ENCODE data around the gene CACNB2.
"Not testable (repeated sequence)": the region's sequence is repeated elsewhere in the genome, so short reads cannot be mapped to it uniquely, and the experiment has no call there.

The CACNB2 gene

DNA sequence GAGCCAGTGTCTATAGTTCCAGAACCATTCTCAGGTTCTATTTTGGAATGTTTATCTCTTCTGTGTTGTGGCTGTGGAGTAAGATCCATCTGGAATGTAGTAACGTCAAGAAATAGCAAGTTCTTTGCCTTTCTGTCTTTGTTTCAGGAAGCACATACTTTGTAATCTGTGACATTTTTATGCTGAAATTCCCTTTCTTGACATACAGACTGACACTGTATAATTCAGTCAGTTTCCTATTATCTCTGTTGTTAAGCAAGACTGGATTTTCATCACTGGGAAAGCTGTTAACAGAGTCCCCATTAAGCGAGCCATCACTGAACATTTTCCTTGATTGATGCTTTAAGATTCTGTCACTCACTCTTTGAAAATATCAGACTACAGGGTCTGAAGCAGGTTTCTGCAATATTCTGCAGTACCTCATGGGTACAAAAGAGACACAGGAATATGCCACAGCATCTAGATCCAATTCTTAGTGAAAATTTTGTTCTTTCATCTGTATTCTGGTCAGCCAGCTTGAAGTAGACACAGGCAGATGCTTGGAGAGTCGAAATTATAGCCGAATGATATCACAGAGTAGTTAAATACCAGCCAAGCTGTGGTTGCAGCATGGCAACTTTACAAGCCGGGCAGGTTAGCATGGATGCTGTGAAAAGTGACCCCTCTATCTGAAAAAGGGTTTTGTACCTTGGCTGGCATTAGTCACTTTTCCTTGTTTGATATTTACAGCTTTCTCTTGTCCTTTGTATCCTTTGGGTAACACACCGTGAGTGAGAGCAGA lies 62.6 kb downstream of the CACNB2 start:
- no peak for DNase-seq (ENCODE audit: low spot score)

DNA sequence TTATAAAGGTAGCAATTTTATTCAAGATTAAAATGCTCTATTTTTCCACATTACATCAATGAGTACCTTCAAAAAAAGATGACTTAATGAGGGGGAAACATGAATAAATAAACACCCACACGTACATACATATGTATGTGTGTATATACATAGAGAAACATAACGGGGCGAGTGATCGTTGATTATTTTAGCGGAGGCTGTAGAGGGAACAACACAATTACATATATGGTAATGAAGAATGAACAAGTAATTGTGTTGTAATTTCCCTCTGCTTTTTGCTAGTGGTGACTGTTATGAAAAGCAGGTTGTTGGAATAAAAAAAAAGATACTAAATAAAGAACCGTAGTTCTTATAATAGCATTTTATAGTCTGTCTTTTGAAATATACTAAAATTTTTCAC lies 63.2 kb downstream of the CACNB2 start:
- no peak for DNase-seq (ENCODE audit: low spot score)

DNA sequence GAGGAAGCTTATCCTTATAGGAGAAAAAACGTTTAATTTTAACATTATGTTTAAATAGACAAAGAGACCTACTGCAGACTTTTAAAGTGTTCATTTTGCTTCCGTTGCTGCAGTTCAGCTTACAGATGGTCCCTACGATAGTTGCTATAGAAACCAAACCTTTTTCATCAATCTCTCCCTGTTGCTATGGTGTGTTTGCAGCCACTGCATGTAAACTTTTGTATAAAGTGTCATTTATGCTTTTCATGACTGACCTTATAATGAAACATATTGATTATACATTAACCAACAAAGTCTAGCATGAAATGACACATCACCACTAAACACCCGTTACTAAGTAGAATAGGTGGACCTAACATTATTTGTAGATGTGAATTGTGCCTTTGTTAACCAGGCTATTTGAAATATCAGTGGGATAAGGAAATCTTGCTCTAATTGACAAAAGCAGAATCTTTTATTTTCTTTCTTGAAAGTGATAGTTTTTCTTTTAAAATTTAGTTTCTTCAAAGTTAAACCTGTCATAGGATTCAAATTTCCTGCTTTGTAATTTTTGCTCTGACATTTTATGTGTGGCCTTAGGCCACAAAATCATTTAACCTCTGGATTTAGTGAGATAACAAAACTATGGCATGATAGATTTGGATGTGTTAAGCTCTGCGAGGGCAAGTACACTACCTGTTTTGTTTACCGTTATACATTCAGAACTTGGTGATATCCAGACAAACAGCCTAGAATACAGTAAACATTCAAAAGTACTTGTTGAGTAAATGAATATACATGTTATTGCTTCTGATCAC lies 64.0 kb downstream of the CACNB2 start:
- no peak for DNase-seq (ENCODE audit: low spot score)

DNA sequence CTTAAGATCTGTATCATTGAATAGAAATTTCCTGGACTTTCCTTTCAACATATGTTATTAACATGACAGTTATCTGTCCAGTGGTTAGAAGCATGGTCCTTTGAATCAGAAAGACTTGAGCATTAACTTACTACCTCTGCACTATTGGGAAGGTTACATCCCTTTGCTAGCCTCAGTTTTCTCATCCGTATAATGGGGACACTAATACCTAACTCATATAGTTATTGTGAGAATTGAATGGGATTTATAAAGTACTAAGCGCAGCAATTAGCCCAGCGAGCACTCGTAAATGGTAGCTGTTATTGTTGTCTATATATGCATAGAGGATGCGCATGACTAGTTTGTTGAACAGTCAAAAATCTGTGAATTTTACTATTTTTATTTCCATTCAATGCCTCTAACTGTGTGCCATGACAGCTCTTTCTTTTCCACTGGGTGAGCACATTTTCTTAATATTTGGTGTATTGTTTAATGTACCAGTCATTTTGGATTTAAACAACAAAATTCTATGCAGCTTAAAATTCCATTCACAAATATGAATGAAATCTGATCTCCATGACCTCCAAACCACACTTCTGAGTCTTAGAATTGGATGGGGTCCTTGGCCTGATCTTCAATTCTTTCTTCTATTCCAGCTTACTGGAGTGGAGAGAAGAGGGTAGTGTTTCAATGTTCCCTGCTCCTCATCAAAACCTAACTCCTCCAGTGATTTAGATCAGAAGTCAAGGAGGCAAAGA lies 65.0 kb downstream of the CACNB2 start:
- DNase-seq (ENCODE audit: low spot score) = no peak

DNA sequence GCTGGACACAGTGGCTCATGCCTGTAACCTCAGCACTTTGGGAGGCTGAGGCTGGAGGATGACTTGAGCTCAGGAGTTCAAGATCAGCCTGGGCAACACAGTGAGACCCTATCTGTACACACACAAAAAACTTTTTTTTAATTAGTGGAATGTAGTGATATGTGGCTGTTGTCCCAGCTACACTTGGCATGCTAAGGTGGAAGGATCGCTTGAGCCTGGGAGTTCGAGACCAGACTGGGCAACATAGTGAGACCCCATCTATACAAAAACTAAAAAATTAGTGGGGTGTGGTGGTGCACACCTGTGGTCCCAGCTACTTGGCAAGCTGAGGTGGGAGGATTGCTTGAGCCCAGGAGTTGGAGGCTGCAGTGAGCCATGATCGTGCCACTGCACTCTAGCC lies 68.0 kb downstream of the CACNB2 start:
- not testable (repeated sequence) for DNase-seq (ENCODE audit: low spot score)

DNA sequence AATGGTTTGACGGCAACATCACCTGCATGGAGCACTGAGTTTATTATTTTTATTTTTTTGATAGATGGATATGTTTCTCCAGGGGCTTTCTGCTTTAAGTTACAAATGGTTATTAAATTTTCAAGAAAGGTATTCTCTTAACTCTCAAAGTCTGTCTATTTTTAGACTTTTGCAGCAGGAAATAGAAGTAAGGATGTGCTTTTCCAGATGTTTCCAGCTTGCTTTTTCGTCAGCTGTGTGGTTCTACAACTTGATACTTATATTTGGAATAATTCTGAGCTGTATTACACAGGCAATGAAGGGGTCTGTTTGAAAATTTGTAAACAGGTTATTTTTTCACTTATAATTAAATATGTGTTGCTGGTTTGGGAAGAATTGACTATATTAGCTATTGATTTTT lies 69.0 kb downstream of the CACNB2 start:
- no peak for DNase-seq (ENCODE audit: low spot score)

DNA sequence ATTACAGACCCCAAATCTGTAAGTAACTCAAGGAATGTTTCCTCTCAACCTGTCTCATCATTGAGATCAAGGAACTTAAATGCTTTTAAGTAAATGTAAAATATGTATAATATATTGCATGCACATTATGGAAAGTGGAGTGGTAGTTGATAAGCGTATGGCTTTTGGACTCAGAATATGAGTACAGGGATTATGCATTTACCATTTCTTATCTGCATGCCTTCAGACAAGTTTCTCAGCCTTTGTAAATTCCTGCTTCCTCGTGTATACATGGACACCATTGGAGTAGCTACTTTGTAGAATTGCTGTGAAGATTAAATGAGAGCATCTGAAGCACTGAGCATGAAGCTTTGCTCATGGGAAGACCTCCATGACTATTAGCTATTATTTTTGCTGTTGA lies 70.5 kb downstream of the CACNB2 start:
- DNase-seq (ENCODE audit: low spot score) = no peak

DNA sequence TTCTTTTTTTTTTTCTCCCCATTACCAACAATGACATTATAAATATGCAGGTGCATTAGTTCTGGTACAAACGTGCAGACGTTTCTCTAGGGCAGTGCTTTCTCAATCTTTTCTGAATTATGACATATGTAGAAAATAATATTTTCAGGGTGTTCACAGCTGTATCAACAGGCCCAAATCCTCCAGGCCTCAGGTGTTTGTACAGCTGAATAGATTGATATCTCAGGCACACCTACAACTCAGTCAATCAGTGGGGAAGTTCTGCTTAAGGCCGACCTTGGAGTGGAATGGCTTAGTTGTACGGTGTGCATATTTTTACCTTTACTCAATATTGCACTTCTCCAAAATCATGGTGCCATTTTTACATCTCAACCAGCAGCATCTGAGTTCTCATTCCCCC lies 71.6 kb downstream of the CACNB2 start:
- DNase-seq (ENCODE audit: low spot score) = no peak

DNA sequence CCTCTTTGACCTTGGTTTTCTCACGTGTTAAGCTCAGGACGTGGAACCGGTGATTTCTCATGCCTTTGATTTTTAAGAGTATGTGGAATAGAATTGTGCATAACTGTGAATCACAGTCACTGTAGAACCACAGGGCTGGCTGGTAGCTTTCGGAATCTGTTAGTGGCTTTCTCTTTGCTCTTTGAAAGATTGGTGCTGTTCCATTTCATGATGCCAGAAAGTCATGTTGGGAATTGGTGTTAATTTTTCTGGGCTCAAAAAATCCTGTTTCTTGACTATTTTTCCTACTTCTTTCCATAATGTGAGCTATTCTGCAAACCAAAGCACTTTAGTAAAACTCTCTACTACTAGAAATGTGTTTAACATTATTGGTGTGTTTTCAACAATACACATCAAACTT lies 73.0 kb downstream of the CACNB2 start:
- DNase-seq (ENCODE audit: low spot score) = no peak

DNA sequence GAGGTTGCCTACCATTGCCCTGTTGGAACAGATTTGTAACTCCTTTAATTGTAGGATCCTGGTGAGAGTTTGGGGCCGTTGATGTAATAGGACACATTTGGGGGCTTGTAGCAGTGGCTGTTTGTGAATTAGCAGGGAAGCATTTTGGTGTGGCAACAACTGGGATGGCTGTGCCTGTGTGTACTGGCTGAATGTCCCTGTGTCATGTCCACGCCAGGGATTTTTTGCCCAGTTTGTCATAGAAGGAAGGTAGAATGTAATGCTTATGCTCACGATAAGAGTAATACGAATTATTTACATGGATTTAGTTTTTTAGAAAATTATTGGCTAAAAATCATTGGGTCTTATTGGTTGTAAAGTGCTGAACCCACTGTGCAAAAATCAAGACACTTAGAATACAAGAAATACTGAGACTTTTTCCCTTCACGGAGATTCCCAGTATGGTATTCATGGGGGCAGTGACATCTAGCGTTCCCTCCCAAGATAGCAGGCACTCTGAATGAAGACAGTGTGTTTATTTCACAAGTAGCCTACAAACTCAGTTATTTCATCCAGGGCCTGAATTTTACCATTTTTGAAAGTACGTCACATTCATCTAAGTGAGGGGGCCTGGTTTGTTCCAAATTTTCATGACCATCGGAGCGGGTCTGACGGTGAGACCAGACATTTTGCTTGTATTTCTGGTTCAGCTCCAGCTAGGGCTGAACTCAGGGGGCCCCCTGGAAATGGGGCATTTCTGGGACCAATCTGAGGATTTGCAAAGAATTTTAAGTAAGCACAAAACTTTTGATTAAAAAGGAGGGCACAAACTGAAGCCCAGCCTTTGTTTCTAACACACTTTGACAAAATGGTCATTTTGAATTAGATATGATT lies 74.7 kb downstream of the CACNB2 start:
- DNase-seq (ENCODE audit: low spot score) = peak; percentile 23

DNA sequence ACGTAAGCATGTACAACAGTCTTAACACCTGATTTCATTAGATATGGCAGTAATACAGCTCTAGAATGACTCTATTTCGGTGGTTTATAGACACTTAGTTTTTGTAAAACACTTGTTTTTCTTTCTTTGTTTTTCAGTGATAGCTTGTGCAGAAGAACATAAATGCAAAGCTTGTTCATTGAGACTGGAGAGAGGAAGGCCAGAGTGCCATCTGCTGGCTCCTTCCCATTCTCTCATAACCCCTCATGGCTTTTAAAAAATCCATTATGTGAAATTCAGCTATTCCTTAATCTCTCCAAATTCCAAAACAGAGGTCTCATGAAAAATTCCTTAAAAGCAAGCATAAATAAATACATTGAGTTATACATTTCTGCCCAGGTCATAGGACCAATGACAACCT lies 76.3 kb downstream of the CACNB2 start:
- no peak for DNase-seq (ENCODE audit: low spot score)

DNA sequence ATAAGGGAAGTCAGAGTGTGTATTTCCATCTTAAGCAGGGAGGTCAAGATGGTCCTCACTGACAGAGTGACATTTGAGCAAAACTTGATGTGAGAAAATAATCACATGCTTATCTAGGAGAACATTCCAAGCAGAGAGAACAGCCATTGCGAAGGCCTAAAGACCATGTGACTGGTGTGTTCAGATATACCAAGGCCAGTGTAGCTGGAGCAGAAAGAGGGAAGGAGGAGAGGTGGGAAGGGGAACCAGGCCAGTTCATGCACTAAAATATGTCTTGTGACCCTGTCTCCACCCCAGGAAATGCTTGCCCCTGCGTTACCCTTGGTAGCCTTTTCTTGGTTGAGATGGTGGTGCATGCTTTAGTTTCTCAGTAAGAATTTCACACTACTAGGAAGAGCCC lies 77.4 kb downstream of the CACNB2 start:
- DNase-seq (ENCODE audit: low spot score) = no peak

DNA sequence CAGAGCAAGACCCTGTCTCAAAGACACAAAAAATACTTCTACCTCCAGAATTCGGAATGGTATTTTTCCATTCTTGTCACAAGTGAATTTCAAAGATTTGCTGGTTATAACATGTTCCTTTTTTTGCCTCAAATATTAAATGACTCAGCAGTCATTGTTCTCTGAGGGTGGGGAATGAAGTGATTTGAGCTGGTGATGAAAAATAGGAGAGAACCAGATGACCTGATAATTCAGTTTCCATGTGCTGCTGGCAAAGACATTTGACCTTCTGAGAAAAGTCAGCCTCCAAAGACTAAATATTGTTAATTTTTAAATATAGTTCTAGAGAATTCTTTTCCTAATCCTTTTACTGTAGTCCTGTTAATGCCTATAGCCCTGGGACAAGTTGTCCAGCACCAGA lies 78.9 kb downstream of the CACNB2 start:
- no peak for DNase-seq (ENCODE audit: low spot score)

DNA sequence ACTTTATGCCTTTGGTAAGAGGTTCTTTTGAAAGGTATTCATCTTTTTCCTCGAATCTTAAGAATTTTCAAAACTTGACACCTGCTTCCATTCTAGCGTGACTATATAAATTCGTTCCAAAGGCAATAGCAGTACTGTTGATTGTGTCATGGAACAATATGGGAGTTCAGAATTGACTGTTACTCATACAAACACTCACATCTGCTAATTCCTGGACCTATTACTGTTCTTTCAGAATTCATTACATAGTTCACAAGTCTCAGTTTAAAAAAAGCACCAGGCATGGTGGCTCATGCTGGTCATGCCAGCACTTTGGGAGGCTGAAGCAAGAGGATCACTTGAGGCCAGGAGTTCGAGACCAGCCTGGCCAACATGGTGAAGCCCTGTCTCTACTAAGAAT lies 80.9 kb downstream of the CACNB2 start:
- DNase-seq (ENCODE audit: low spot score) = no peak

DNA sequence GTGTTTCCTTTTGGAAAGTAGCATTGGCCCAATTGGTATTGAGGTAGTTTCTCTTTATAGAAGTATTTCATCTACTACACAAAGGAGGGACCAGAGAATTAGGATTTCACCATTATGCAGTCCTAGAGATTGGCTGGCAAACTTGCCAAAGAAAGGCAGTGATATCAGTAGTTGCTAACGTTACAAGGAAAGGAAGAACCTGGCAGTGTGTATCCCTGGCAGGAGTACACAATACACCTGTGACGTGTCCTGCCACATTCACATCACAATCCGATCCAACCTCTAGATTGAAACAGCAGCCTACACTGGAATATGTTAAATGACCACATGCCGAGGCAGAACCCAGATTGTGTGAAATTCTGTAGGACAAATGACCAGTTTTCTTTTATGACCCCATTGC lies 81.7 kb downstream of the CACNB2 start:
- DNase-seq (ENCODE audit: low spot score) = no peak

DNA sequence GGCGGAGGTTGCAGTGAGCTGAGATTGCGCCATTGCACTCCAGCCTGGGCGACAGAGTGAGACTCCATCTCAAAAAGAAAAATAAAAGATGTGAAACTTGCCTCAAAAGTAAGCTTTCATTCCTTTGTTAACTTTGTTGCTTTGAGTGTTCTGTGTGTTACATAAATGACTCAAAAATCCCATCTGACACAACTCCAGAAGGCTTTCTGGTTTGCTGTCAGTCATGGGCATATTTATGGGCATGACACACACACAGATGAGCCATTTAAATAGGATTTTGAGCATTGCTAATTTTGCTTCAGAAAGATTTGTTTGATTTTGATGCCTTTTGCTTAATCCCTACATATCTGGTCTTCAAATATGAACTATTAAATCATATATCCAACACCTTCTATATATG lies 82.6 kb downstream of the CACNB2 start:
- DNase-seq (ENCODE audit: low spot score) = no peak

DNA sequence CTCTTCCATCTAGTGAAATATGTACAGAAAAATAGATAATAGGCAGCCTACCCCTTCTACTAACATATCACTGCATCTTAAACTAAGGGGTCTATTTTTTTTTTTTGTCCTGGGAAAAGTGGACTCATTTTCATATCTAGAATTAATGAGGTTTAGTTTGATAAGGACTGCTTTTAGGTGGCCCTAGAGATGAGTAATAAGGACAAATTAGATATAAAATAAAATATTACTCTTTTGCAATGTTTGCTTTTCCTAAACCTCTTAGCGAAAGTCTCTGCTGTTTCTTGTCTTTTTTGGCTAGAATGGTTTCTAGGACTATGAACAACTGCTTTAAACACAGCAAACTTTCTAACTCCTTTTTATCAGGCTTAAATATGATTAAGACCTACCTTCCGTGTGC lies 83.7 kb downstream of the CACNB2 start:
- no peak for DNase-seq (ENCODE audit: low spot score)

DNA sequence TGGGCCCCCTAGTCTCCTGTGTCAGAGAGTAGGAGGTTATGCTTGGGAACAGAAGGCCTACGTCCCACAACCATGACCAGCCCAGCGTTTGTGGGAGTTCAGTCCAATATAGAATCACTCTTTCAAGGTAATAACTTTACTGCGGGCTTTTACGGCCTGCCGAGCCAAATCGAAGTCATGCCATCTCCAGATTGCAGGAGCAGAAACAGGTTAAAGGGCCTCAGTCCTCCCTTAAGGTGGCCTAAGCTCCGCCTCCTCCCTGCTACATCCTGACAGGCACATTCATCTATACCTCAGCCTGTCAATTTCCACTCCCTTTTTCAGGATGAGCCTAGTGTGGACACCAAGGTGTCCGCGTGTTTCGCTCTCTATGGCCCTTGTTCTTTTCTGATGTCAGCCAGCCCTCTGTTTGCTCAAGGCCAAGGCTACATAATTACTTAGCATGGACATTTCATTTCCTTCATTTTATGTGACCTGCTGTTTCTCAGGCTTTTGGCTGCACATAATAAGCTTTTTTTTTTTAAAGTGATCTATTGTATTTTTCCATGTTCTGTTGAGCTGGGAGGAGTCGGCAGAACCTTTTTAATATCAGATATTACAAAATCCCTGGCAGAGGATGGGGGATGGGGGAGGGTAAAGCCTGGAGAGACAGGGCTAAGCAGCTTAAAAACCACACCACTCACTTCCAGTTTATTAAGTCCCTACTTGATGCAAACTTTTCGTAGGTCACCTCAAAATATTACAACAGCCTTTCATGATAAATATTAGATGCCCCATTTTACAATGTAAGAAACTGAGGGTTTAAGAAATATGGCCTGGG lies 84.6 kb downstream of the CACNB2 start:
- no peak for DNase-seq (ENCODE audit: low spot score)

DNA sequence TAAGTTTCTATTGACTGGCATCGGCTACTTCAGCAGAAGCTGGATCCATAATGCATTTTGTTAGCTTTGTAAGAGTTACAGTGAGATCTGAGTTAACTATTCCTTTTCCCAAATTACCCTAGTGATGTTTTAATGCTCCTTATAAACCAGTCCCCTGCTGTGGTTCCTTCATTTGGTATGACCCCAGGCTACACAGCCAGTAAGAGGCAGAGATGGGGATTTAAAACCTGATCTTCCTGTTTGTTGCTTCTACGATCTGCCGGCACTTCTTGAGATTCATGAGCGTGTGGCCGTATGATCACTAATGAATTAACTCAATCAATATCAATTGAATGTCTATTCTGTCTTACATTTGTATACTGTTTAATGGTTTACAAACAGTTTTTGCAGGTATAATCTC lies 86.1 kb downstream of the CACNB2 start:
- DNase-seq (ENCODE audit: low spot score) = no peak

DNA sequence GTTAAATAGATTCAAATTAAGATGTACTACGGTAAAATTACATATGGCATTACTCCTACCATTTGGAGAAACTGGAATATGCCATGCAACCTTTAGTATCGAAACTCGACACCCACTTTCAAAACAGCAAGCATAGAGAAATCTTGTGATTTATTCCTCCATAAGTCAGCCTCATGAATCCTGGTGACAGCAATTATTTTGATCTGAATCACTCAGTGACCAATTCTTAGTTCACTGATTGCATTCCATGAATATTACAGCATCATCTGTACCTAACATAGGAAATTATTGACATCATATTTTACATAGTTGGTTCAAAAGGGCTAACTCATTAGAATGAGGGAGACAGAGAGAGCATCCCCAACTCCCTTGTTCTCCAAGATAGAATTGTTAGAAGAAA lies 89.6 kb downstream of the CACNB2 start:
- DNase-seq (ENCODE audit: low spot score) = no peak

DNA sequence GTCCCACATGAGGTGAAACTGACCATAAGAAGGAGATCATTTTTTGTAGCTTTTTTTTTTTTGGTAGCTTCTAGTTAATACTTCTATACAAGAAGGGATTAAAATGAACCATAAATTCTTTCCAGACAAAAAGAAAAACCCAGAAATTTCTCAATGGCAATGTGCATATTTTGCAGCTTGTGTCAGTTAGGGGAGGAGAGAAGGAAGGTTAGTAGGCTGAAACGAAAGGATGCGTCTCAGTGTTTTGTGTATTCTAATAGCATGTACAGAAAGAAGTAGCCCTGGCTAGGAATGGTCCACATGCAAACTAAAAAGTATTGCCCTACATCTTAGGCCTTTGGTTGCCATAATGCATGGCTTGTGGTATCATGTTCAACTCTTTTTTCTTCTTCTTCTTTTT lies 90.6 kb downstream of the CACNB2 start:
- DNase-seq (ENCODE audit: low spot score) = no peak

All from germinal center (tissue), 1 donor.